EH (cell line): Measurements from ENCODE around the gene MFSD12.
"Not testable (repeated sequence)": the region's sequence is repeated elsewhere in the genome, so short reads cannot be mapped to it uniquely, and the experiment has no call there.

Experiments used
- DNase-seq: peaks from one replicate; pipeline ENCODE4 v3.0.0-alpha.2; 2015; ENCODE audit warnings: low read depth

MFSD12 gene

GRCh38 chr19:3536429-3537100 lies 20.8 kb downstream of the MFSD12 start:
- no peak for DNase-seq

- DNase-seq = no peak
Observed at GRCh38 chr19:3535981-3536380, 21.4 kb downstream of the MFSD12 start.

- no peak for DNase-seq
Observed at GRCh38 chr19:3535563-3535965, 21.8 kb downstream of the MFSD12 start.

- no peak for DNase-seq
Observed at GRCh38 chr19:3535235-3535535, 22.2 kb downstream of the MFSD12 start.

GRCh38 chr19:3534375-3535234 lies 22.8 kb downstream of the MFSD12 start:
- DNase-seq = no peak

GRCh38 chr19:3533563-3534216 lies 23.7 kb downstream of the MFSD12 start:
- DNase-seq = no peak

GRCh38 chr19:3533033-3533432 lies 24.4 kb downstream of the MFSD12 start:
- DNase-seq = no peak

GRCh38 chr19:3532154-3532786 lies 25.1 kb downstream of the MFSD12 start:
- DNase-seq = no peak

- no peak for DNase-seq
Observed at GRCh38 chr19:3531716-3532115, 25.7 kb downstream of the MFSD12 start.

- no peak for DNase-seq
Observed at GRCh38 chr19:3530389-3530788, 27.0 kb downstream of the MFSD12 start.

GRCh38 chr19:3529299-3529698 lies 28.1 kb downstream of the MFSD12 start:
- DNase-seq = not testable (repeated sequence)

- DNase-seq = no peak
Observed at GRCh38 chr19:3528539-3529211, 28.7 kb downstream of the MFSD12 start.

- DNase-seq = no peak
Observed at GRCh38 chr19:3528080-3528479, 29.3 kb downstream of the MFSD12 start.

GRCh38 chr19:3527238-3527910 lies 30.0 kb downstream of the MFSD12 start:
- no peak for DNase-seq

GRCh38 chr19:3526507-3527237 lies 30.7 kb downstream of the MFSD12 start:
- DNase-seq = no peak

- no peak for DNase-seq
Observed at GRCh38 chr19:3524904-3525451, 32.4 kb downstream of the MFSD12 start.

- no peak for DNase-seq
Observed at GRCh38 chr19:3524078-3524842, 33.1 kb downstream of the MFSD12 start.

GRCh38 chr19:3523361-3524077 lies 33.9 kb downstream of the MFSD12 start:
- no peak for DNase-seq
